HepG2 (cell line): Measurements from ENCODE around the gene TST. TPM values are rescaled to one million over a fixed set of nuclear protein-coding genes. Genes with fewer than 3 reads are reported as not detected.

Source experiments
- HMGXB4 ChIP-seq, 2 experiments: sonication (generic) in 1 of 2; formaldehyde crosslinking in 1 of 2; IDR thresholded peaks; 2 replicates each; pipeline versions ENCODE4 v1.4.0 to v1.6.1; 2018 to 2020; ENCODE audit warnings: missing genetic modification reagents in 2 of 2, borderline replicate concordance in 1 of 2, low read depth in 1 of 2, mild to moderate bottlenecking in 1 of 2, missing biosample characterization in 1 of 2
- JDP2 ChIP-seq: sonication (generic); formaldehyde crosslinking; IDR thresholded peaks from 2 replicates; pipeline ENCODE4 v1.8.1; 2022; ENCODE audit warnings: missing genetic modification reagents, borderline replicate concordance
- KDM1A ChIP-seq: IDR thresholded peaks from 2 replicates; pipeline ENCODE4 v1.6.1; 2016; ENCODE audit warnings: missing compliant biosample characterization
- KDM4B ChIP-seq: sonication (generic); formaldehyde crosslinking; IDR thresholded peaks from 2 replicates; pipeline ENCODE4 v1.4.0; 2020; ENCODE audit warnings: missing genetic modification reagents
- SSRP1 ChIP-seq: IDR thresholded peaks from 2 replicates; pipeline ENCODE4 v1.6.1; 2016; ENCODE audit warnings: control low read depth
- ZFP90 ChIP-seq: sonication (generic); formaldehyde crosslinking; IDR thresholded peaks from 2 replicates; pipeline ENCODE4 v1.8.0; 2022; ENCODE audit warnings: missing genetic modification reagents, mild to moderate bottlenecking, inconsistent platforms, borderline replicate concordance
- ZKSCAN8 ChIP-seq: IDR thresholded peaks from 2 replicates; pipeline ENCODE4 v1.6.1; 2016; ENCODE audit warnings: borderline replicate concordance, missing genetic modification reagents, missing compliant biosample characterization
- ZMAT3 ChIP-seq: sonication (generic); formaldehyde crosslinking; conservative IDR thresholded peaks from 2 replicates; pipeline ENCODE4 v1.7.0; 2021; ENCODE audit warnings: missing genetic modification reagents
- ZNF660 ChIP-seq: sonication (generic); formaldehyde crosslinking; IDR thresholded peaks from 2 replicates; pipeline ENCODE4 v1.5.1; 2020; ENCODE audit warnings: mild to moderate bottlenecking, low read depth, missing genetic modification reagents, borderline replicate concordance
- polyA plus RNA-seq, 8 experiments: library from polyadenylated mRNA; depleted of rRNA in 3 of 8; stranded (reverse) in 7 of 8; unstranded in 1 of 8; fragments of >200 nt; fragmentation: Illumina TruSeq in 4 of 8; extraction: Trizol in 4 of 8; gene quantifications; 2 replicates each; pipeline versions ENCODE4 v1.2.1 to v1.2.3, GENCODE V29; 2011 to 2016; ENCODE audit warnings: low read depth in 4 of 8, missing spikeins in 1 of 8, mixed read lengths in 1 of 8; ENCODE audit not compliant: insufficient read depth in 1 of 8
- total RNA-seq, 5 experiments: library from RNA; depleted of rRNA; stranded (reverse); fragments of >200 nt; fragmentation: Illumina TruSeq; extraction: Trizol; gene quantifications; 2 replicates each; pipeline ENCODE4 v1.2.3, GENCODE V29; 2016; ENCODE audit warnings: low read depth in 1 of 5
- TF ChIP-seq, protein P1 (sequence below): sonication (generic); formaldehyde crosslinking; IDR thresholded peaks from 2 replicates; pipeline ENCODE4 v1.4.0; 2020; ENCODE audit warnings: missing genetic modification reagents, mild to moderate bottlenecking, borderline replicate concordance
- TF ChIP-seq, protein P2 (sequence below): sonication (generic); formaldehyde crosslinking; IDR thresholded peaks from 2 replicates; pipeline ENCODE4 v1.5.1; 2020; ENCODE audit warnings: mild to moderate bottlenecking, missing genetic modification reagents, moderate library complexity
- TF ChIP-seq, protein P3 (sequence below): fragments of 450-650 bp; IDR thresholded peaks from 2 replicates; pipeline ENCODE4 v1.6.1; 2017; ENCODE audit warnings: mild to moderate bottlenecking

Gene TST
- total and polyA plus RNA-seq, 2 of the 13 experiments (the other 11 are each of a cell fraction or from before 2014, with no cell fraction given), result 44.6 to 63.6 TPM

DNA sequence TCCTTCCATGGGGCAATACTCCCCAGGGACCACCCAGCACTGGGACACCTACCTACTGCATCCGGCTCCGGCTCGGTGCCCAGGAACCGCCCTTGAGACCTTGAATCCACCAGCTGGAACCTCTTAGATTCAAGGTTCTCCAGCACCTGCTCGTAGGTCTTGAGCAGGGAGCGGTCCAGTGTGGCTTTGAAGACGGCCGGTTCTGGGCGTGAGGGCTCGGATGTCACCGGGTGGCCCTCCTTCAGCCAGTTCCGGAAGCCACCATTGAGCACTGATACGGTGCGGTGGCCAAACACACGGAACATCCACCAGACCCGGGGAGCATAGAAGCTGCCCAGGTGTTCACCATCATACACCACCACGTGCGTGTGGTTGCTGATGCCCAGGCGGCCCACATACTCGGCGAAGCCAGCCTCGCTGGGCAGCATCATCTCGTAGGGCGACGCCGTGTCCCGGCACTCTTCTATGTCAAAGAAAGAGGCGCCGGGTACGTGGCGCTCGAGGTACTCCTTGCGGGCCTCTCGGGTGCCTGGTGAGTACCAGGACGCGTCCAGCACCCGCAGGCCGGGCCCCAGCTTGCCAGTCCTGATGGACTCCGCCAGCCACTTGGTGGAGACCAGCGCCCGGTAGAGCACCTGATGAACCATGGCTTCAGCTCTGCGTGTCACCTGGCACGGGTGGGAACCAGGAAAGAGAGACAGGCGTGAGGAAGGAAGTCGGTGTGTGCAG, 997 bp downstream of the TST start (continued):
- TF ChIP-seq, protein P1, sequence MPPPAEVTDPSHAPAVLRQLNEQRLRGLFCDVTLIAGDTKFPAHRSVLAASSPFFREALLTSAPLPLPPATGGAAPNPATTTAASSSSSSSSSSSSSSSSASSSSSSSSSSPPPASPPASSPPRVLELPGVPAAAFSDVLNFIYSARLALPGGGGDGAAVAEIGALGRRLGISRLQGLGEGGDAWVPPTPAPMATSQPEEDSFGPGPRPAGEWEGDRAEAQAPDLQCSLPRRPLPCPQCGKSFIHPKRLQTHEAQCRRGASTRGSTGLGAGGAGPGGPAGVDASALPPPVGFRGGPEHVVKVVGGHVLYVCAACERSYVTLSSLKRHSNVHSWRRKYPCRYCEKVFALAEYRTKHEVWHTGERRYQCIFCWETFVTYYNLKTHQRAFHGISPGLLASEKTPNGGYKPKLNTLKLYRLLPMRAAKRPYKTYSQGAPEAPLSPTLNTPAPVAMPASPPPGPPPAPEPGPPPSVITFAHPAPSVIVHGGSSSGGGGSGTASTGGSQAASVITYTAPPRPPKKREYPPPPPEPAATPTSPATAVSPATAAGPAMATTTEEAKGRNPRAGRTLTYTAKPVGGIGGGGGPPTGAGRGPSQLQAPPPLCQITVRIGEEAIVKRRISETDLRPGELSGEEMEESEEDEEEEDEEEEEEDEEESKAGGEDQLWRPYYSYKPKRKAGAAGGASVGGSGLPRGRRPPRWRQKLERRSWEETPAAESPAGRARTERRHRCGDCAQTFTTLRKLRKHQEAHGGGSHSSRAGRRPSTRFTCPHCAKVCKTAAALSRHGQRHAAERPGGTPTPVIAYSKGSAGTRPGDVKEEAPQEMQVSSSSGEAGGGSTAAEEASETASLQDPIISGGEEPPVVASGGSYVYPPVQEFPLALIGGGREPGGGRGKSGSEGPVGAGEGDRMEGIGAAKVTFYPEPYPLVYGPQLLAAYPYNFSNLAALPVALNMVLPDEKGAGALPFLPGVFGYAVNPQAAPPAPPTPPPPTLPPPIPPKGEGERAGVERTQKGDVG (CRISPR knock-in tag), result peak; percentile 71; the same call in 1 of the 2 replicates
- TF ChIP-seq ZFP90 (peak; percentile 34; the same call in 1 of the 2 replicates), ZMAT3 (CRISPR knock-in tag) (peak; percentile 39; the same call in 1 of the 2 replicates), JDP2 (CRISPR knock-in tag) (no peak), HMGXB4 (CRISPR knock-in tag; IDR thresholded peaks at IDR 0.05; ENCODE audit: borderline replicate concordance in 1 of 2, low read depth in 1 of 2) (no peak), KDM4B (CRISPR knock-in tag) (no peak), ZNF660 (CRISPR knock-in tag) (no peak), ZKSCAN8 (CRISPR knock-in tag) (no peak), KDM1A (CRISPR knock-in tag) (no peak), SSRP1 (CRISPR knock-in tag) (peak; percentile 61; the same call in 1 of the 2 replicates)
- TF ChIP-seq, protein P2, sequence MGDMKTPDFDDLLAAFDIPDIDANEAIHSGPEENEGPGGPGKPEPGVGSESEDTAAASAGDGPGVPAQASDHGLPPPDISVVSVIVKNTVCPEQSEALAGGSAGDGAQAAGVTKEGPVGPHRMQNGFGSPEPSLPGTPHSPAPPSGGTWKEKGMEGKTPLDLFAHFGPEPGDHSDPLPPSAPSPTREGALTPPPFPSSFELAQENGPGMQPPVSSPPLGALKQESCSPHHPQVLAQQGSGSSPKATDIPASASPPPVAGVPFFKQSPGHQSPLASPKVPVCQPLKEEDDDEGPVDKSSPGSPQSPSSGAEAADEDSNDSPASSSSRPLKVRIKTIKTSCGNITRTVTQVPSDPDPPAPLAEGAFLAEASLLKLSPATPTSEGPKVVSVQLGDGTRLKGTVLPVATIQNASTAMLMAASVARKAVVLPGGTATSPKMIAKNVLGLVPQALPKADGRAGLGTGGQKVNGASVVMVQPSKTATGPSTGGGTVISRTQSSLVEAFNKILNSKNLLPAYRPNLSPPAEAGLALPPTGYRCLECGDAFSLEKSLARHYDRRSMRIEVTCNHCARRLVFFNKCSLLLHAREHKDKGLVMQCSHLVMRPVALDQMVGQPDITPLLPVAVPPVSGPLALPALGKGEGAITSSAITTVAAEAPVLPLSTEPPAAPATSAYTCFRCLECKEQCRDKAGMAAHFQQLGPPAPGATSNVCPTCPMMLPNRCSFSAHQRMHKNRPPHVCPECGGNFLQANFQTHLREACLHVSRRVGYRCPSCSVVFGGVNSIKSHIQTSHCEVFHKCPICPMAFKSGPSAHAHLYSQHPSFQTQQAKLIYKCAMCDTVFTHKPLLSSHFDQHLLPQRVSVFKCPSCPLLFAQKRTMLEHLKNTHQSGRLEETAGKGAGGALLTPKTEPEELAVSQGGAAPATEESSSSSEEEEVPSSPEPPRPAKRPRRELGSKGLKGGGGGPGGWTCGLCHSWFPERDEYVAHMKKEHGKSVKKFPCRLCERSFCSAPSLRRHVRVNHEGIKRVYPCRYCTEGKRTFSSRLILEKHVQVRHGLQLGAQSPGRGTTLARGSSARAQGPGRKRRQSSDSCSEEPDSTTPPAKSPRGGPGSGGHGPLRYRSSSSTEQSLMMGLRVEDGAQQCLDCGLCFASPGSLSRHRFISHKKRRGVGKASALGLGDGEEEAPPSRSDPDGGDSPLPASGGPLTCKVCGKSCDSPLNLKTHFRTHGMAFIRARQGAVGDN (CRISPR knock-in tag), result peak; percentile 80
- TF ChIP-seq, protein P3, sequence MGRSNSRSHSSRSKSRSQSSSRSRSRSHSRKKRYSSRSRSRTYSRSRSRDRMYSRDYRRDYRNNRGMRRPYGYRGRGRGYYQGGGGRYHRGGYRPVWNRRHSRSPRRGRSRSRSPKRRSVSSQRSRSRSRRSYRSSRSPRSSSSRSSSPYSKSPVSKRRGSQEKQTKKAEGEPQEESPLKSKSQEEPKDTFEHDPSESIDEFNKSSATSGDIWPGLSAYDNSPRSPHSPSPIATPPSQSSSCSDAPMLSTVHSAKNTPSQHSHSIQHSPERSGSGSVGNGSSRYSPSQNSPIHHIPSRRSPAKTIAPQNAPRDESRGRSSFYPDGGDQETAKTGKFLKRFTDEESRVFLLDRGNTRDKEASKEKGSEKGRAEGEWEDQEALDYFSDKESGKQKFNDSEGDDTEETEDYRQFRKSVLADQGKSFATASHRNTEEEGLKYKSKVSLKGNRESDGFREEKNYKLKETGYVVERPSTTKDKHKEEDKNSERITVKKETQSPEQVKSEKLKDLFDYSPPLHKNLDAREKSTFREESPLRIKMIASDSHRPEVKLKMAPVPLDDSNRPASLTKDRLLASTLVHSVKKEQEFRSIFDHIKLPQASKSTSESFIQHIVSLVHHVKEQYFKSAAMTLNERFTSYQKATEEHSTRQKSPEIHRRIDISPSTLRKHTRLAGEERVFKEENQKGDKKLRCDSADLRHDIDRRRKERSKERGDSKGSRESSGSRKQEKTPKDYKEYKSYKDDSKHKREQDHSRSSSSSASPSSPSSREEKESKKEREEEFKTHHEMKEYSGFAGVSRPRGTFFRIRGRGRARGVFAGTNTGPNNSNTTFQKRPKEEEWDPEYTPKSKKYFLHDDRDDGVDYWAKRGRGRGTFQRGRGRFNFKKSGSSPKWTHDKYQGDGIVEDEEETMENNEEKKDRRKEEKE, result no peak
